ENCODE measurements around the gene MPPE1.
"Not testable (repeated sequence)": the region's sequence is repeated elsewhere in the genome, so short reads cannot be mapped to it uniquely, and the experiment has no call there.

The MPPE1 gene

GRCh38 chr18:11883153-11883552, 25.0 kb downstream of the MPPE1 start:
- peak; percentile 95 for DNase-seq

- DNase-seq, result peak; percentile 17
Observed at GRCh38 chr18:11882636-11883035, 25.5 kb downstream of the MPPE1 start.

DNA sequence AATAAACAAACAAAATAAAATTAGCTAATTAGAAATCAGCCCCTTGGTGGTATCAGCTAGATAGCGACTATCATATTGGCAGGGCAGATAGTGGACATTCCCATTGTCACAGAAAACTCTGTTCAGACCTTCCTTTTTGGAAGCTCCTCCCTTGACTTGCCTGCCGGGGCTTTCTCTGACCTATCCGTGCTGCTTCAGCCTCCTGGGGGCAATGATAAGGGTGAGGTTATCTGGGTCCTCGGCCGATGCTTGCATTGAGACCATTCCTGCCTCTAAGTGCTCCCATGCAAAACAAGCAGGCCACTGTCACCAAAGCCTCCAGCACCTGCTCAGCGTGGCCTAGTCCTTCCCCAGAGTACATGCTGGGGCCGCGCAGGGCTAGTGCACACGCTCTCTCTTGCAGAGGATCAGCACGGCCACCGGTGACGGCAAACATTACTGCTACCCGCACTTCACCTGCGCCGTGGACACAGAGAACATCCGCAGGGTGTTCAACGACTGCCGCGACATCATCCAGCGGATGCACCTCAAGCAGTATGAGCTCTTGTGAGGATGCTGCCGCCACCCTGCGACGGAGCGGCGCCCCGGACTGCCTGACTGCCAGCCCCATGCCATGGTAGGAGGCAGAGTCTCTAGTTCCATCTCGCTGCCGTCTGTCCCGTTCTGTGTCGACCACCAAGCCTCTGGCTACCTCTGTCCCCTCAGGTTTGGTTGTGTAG, 27.4 kb downstream of the MPPE1 start:
- no peak for DNase-seq

- DNase-seq, result no peak
Observed at GRCh38 chr18:11877497-11878135, 30.5 kb downstream of the MPPE1 start.

GRCh38 chr18:11874676-11875075, 33.4 kb downstream of the MPPE1 start:
- DNase-seq, result no peak

- no peak for DNase-seq
Observed at GRCh38 chr18:11873670-11874340, 34.3 kb downstream of the MPPE1 start.

DNA sequence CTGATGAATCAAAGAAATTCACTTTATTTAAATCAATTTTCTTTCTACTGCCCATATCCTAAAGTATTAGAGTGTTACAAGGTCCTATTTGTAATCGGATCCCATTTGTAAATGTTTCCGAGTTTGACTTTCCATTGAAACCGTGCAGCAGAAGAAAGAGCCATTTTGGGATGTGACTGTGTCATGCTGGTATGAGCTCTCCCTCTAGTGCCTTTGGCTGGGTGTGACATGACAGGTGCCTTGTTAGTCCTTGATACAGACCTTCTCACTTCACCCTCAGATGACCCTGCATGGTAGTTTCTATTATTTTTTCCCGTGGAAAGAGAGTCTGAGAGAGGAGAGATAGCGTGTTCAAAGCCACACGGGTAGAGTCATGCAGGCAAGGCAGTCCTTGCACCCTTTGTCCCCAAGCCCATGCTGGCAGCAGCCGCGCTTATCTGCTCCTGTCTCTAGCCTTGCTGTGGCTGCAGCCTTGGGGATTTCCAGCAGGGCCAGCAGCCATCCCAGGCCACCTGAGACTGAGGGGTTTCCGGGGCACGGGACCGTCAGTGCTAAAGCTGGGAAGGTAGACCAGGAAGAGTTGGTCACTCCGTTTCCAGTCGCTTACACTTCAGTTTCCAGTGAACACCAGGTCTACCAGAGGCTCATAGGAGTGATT, 35.5 kb downstream of the MPPE1 start:
- DNase-seq, result peak; percentile 18

DNA sequence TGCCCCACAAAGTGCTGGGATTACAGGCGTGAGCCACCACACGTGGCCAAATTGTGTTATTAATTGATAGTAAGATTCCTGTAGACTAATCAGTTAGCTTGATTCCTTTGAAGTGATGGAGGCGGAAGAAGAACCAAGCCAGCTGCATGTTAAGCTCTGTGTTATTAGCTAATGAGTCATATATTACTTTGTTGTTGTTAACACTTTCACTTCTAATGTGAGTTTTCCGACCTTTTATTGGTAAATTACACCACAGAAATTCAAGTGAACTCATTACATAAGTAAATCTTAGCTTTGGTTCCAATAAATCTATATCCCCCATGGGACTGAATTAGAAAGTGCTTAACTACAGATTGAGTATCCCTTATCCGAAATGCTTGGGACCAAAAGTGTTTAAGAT, 36.6 kb downstream of the MPPE1 start:
- no peak for DNase-seq

DNA sequence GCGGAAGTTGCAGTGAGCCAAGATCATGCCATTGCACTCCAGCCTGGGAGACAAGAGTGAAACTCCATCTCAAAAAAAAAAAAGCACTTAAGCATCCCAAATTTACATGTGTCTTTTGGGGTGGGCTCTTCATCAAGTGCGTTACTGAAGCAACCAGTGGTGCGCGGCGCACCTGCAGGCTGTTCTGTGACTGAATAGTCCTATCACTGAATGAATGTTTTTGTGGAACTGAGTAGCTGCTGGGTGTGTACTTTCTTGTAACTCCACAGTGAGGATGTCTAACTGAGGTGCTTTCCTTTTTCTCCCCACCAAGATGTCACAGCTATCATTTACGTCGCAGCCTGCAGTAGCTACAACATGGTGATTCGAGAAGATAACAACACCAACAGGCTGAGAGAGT, 39.9 kb downstream of the MPPE1 start:
- no peak for DNase-seq

- no peak for DNase-seq
Observed at GRCh38 chr18:11866764-11867163, 41.4 kb downstream of the MPPE1 start.

- DNase-seq, result no peak
Observed at GRCh38 chr18:11866329-11866728, 41.8 kb downstream of the MPPE1 start.

- no peak for DNase-seq
Observed at GRCh38 chr18:11865071-11865470, 43.0 kb downstream of the MPPE1 start.

- DNase-seq, result no peak
Observed at GRCh38 chr18:11864471-11864870, 43.6 kb downstream of the MPPE1 start.

- no peak for DNase-seq
Observed at GRCh38 chr18:11862468-11863137, 45.5 kb downstream of the MPPE1 start.

DNA sequence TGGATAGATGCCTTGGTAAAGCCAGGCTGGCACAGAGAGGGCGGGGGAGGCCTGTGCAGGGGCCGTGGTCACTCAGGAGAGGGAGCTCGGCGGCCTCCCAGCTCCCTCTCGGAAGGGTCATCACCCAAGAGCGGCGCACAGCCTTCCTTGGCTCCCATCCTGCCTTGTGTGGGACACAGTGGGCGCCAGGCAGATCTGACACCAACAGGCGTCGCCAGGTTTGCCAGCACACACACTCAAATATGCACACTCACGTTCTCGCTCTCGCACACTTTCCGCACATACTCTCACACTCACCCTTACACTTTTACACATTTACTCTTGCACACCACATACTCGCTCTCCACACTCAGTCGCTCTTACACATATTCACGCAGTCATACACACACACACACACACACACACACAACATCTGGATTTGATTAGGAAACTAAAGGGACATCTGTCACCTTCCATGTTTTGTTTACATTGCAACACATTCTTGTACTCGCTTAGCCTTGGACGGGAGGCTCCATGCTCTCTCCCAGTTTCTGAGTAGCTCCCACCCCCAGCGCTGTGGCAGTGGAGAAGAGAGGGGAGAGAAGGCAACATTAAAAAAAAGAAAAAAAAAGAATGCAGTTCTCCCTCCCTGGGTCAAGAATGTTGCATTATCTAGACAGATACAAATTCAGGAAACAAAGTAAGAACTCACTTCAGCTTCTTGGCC, 46.4 kb downstream of the MPPE1 start:
- no peak for DNase-seq

DNA sequence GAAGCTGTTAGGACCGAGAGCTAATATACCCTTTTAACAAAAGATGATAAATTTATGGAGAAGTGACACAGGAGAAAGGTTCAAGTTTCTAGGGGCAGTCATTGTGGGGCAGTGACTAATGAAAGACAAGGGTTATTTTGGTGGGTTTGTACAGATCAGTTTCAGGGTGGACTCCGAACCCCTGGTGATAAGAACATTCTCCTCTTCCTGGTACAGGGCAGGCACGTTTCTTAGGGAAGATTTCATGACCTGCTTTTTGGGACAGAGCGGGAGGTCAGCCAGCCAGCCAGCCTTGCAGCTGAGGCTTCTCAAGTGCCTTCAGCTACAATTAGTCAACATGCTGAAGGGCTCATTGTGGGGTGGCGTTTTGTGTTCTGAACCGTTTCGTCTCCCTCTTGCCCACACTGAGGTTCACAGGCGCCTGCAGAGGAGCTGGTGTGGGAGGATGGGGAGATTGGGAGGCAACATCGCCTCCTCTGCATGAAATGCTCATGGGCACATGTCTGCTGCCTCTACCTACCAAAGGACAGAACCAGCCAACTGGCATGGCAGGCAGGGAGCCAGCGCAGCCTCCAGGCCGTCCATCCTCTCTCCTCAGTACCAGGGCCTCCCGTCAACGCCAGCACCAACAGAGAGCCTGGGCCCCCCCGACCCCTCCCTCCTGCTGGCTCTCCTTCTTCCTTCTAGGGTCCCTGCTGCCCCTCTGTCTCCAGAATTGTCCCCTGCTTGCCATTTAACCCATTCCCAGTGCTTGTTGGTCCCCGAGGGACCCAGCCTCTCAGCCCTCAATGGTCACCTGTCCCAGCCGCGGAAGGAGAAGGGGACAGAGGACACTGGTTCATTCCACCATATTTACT, 47.3 kb downstream of the MPPE1 start:
- no peak for DNase-seq

DNA sequence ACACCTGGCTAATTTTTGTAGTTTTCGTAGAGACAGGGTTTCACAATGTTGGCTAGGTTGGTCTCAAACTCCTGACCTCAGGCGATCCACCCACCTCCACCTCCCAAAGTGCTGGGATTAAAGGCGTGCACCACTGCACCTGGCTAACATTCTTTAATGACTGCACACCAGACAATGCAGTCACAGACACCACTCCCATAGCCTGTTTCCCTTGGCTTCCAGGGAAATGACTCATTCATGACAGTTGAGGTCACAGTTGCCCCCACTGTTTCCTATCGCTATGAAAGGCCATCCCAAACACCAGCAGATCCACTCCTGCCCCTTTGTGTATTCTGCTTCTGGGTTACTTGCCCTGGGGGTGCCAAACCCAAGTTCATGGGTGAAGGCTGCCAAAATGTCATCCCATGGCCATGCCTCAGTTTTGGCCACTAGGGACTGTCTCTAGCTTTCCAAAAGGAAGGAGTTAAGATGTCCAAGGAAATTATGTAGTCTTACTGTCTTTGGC, 48.2 kb downstream of the MPPE1 start:
- peak; percentile 57 for DNase-seq

- DNase-seq, result no peak
Observed at GRCh38 chr18:11859282-11859830, 48.8 kb downstream of the MPPE1 start.

DNA sequence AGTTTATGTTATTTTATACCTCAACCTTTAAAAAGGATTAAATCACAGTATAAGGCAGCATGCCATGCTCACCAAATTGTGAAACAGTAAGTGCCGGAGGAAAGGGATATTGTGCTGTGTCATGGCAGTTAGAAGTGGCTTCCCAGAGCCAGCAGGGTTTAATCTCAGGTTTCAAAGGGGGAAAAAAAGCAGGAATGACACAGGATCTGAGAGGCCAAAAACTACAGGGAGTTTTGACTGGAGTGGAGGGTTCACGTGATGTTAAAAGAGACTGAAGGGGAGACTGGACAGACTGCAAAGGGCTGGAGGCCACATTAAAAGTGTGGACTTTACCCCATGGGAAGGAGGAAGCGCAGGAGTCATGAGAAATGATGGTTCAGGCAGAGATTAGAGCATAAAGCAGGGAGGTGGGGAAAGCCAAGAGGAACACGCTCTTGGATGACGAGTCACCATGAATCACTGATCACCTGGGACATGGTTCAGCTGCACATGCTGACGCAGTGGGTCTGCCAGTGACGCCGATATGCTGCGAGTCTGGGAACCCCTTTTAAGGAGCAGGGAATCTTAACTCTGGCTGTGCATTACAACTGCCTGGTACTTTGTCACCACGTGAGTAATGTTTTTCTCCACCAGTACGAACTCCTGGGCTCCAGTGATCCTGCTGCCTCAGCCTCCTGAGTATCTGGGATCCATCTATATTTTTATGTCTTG, 50.8 kb downstream of the MPPE1 start:
- DNase-seq, result no peak

DNA sequence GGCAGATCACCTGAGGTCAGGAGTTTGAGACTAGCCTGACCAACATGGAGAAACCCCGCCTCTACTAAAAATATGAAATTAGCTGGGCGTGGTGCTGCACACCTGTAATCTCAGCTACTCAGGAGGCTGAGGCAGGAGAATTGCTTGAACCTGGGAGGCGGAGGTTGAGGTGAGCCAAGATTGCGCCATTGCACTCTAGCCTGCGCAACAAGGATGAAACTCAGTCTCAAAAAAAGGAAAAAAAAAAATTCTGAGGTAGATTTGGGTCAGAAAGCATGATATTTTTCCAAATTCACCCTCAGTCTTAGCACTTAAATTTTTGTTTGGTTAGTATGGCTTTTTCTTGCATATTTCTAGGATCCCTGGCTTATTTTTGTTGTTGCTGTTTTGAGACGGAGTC, 53.6 kb downstream of the MPPE1 start:
- DNase-seq, result not testable (repeated sequence)
